ENCODE measurements around the gene ERC2. TPM values are rescaled to one million over a fixed set of nuclear protein-coding genes. Genes with fewer than 3 reads are reported as not detected.

The ERC2 gene
- polyA plus RNA-seq, 2 of the 4 experiments (the other 2 are of a cell fraction), result 0.16 TPM; not detected in 1

DNA sequence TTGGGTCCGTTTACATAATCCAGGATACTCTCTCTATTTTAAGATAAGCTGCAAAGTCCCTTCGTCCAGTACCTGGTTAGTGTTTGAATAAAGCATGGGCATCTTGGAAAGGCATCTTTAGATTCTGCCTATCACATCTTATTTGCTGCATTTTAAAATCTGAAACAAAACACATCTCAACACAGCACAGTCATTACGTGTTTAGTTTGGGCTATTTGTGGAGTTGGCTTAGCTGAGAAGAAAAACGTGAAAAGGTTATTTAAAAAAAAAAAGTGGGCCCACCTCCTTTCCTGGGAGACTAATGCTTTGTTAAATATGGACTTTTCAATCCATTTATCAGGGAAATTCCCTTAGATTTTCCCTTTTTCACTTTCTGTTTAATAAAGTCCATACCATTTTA lies 806.7 kb downstream of the ERC2 start:
- Histone ChIP-seq H3K27ac (no peak overlapping the region), H3K4me1 (no peaks in the 10 kb centered on the region), H3K4me3 (no peak overlapping the region), H3K4me2 (no peak overlapping the region), H3K9me3 (no peaks in the 10 kb centered on the region)
- no peak for DNase-seq (ENCODE audit: low read depth in 1 of 2, low spot score in 1 of 2)
- ChIA-PET POLR2A (no interaction called here), CTCF (no interaction called here)
- TF ChIP-seq TP53 (CRISPR knock-in tag; IDR thresholded peaks at IDR 0.05), result no peak
- TF ChIP-seq BCL3 (IDR thresholded peaks at IDR 0.05), result no peak
- TF ChIP-seq ZSCAN20 (CRISPR knock-in tag; IDR thresholded peaks at IDR 0.05), result no peak
- no peak for TF ChIP-seq ATOH8 (CRISPR knock-in tag; IDR thresholded peaks at IDR 0.05; ENCODE audit: low read depth)
- no peak for TF ChIP-seq HOXB5 (CRISPR knock-in tag; IDR thresholded peaks at IDR 0.05)
- no peak for FAIRE-seq
- 5% methylated on average over 4 of the region's 4 CpGs for WGBS (ENCODE audit: missing lambda C conversion rate)
- no peak for ATAC-seq

DNA sequence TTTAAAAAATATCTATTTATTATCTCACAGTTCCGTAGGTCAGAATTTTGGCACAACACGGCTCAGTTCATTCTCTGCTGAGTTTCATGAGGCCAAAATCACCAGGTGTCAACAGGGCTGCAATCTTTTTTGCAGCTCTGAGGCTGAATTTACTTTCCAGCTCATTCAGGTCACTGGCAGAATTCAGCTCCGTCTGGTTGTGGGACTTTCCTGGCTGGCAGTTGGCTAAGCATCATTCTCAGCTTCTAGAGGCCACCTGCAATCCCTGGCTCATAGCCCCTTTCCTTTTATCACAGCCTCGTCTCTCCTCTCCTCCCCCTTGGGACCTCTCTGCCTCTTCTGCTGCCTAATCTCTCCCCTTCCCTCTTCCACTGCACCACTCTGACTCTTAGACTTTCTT lies 807.1 kb downstream of the ERC2 start:
- ChIA-PET CTCF (interaction anchor here (0.5 kb wide), 1 partner anchor 161 kb away, joined by 3 read pairs; no protein-coding TSS in a partner anchor), POLR2A (no interaction called here)
- DNase-seq (ENCODE audit: low read depth in 1 of 2, low spot score in 1 of 2) (no peak), FAIRE-seq (no peak), ATAC-seq (no peak)
- H3K27ac ChIP-seq, result no peak overlapping the region
- H3K4me3 ChIP-seq, result no peak overlapping the region
- no peaks in the 10 kb centered on the region for H3K4me1 ChIP-seq
- no peaks in the 10 kb centered on the region for H3K9me3 ChIP-seq
- no peak overlapping the region for H3K4me2 ChIP-seq
- TF ChIP-seq SREBF2 (IDR thresholded peaks at IDR 0.05) (no peak), RNF2 (IDR thresholded peaks at IDR 0.05; ENCODE audit: borderline replicate concordance, low read depth) (no peak), HDAC2 (IDR thresholded peaks at IDR 0.05) (no peak), ZNF302 (CRISPR knock-in tag; IDR thresholded peaks at IDR 0.05) (no peak), ATOH8 (CRISPR knock-in tag; IDR thresholded peaks at IDR 0.05; ENCODE audit: low read depth) (no peak), JUNB (IDR thresholded peaks at IDR 0.05) (no peak), CHD4 (IDR thresholded peaks at IDR 0.05; ENCODE audit: borderline replicate concordance) (no peak), BHLHE40 (IDR thresholded peaks at IDR 0.05; ENCODE audit: low read depth, low read length) (no peak), RCOR1 (IDR thresholded peaks at IDR 0.05; ENCODE audit: low read depth, low read length) (no peak), ZFP36 (IDR thresholded peaks at IDR 0.05; ENCODE audit: borderline replicate concordance, partially characterized antibody) (no peak), HEYL (CRISPR knock-in tag; IDR thresholded peaks at IDR 0.05) (no peak), GATA3 (IDR thresholded peaks at IDR 0.05; ENCODE audit: borderline replicate concordance) (no peak), PHF8 (IDR thresholded peaks at IDR 0.05; ENCODE audit: borderline replicate concordance, low read depth) (no peak), NFE2L2 (conservative IDR thresholded peaks at IDR 0.05; ENCODE audit: low read length) (no peak), PBX3 (IDR thresholded peaks at IDR 0.05) (no peak), HMGXB4 (CRISPR knock-in tag; IDR thresholded peaks at IDR 0.05; ENCODE audit: borderline replicate concordance) (no peak), HOXB5 (CRISPR knock-in tag; IDR thresholded peaks at IDR 0.05) (no peak)
- TF ChIP-seq, protein P1, sequence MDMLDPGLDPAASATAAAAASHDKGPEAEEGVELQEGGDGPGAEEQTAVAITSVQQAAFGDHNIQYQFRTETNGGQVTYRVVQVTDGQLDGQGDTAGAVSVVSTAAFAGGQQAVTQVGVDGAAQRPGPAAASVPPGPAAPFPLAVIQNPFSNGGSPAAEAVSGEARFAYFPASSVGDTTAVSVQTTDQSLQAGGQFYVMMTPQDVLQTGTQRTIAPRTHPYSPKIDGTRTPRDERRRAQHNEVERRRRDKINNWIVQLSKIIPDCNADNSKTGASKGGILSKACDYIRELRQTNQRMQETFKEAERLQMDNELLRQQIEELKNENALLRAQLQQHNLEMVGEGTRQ (IDR thresholded peaks at IDR 0.05), result no peak
- 16% methylated on average over 4 of the region's 4 CpGs for WGBS (ENCODE audit: missing lambda C conversion rate)
